K562 (cell line): ENCODE measurements around the gene DNAJB12. TPM values are rescaled to one million over a fixed set of nuclear protein-coding genes. Genes with fewer than 3 reads are reported as not detected.

Source experiments
- MEIS2 ChIP-seq: fragments of 450-650 bp; IDR thresholded peaks from 2 replicates; pipeline ENCODE4 v1.6.1; 2014; ENCODE audit warnings: mild to moderate bottlenecking; ENCODE audit not compliant: partially characterized antibody
- MXI1 ChIP-seq: IDR thresholded peaks from 2 replicates; pipeline ENCODE4 v1.6.1; 2011; ENCODE audit warnings: low read depth, mild to moderate bottlenecking, improper control_type of control experiment, low read length
- NFRKB ChIP-seq: fragments of 450-650 bp; IDR thresholded peaks from 2 replicates; pipeline ENCODE4 v1.6.1; 2016; ENCODE audit warnings: low read depth
- RBBP5 ChIP-seq: fragments of 200-600 bp; sonication (generic); IDR thresholded peaks from 2 replicates; pipeline ENCODE4 v1.6.1; 2012; ENCODE audit warnings: borderline replicate concordance, mild to moderate bottlenecking, low read length, control low read depth, inconsistent platforms; ENCODE audit not compliant: insufficient read depth, poor library complexity, severe bottlenecking
- RFX1 ChIP-seq: fragments of 450-650 bp; IDR thresholded peaks from 2 replicates; pipeline ENCODE4 v1.6.1; 2016; ENCODE audit warnings: mild to moderate bottlenecking, moderate library complexity
- RFX5 ChIP-seq: IDR thresholded peaks from 2 replicates; pipeline ENCODE4 v1.6.1; 2011; ENCODE audit warnings: low read depth, mild to moderate bottlenecking, improper control_type of control experiment, low read length
- TOE1 ChIP-seq, 2 experiments: fragments of 450-650 bp in 1 of 2; sonication (generic) in 1 of 2; formaldehyde crosslinking in 1 of 2; IDR thresholded peaks; 2 replicates each; pipeline versions ENCODE4 v1.7.1 to v1.8.0; 2016 to 2022; ENCODE audit warnings: borderline replicate concordance in 2 of 2, mild to moderate bottlenecking in 2 of 2, antibody characterized with exemption in 1 of 2, inconsistent platforms in 1 of 2, low read depth in 1 of 2, missing genetic modification reagents in 1 of 2, moderate library complexity in 1 of 2
- ZNF175 ChIP-seq: fragments of 200-800 bp; sonication (Bioruptor generic); IDR thresholded peaks from 2 replicates; pipeline ENCODE4 v1.6.1; 2016; ENCODE audit warnings: low read depth, mild to moderate bottlenecking, missing genetic modification characterization, missing compliant biosample characterization
- ZNF324 ChIP-seq: fragments of 250-450 bp; sonication (Bioruptor Pico); IDR thresholded peaks from 2 replicates; pipeline ENCODE4 v1.4.0; 2020; ENCODE audit warnings: mild to moderate bottlenecking
- polyA plus RNA-seq, 8 experiments: library from polyadenylated mRNA; depleted of rRNA in 4 of 8; stranded (reverse) in 5 of 8; unstranded in 3 of 8; fragments of >200 nt; fragmentation: Nextera tagmentation in 2 of 8; fragmentation: Illumina TruSeq in 1 of 8; extraction: Ambion mirVana in 2 of 8; extraction: Trizol in 1 of 8; gene quantifications; 2 replicates each; pipeline versions ENCODE4 v1.2.1 to v1.2.3, GENCODE V29; 2011 to 2014; ENCODE audit warnings: inconsistent platforms in 1 of 8, missing spikeins in 1 of 8
- total RNA-seq, 7 experiments: library from RNA; depleted of rRNA in 6 of 7; stranded (reverse); fragments of >200 nt in 6 of 7; fragmentation: Illumina TruSeq in 2 of 7; extraction: Trizol in 2 of 7; gene quantifications; 2 replicates each; pipeline versions ENCODE4 v1.2.1 to v1.2.3, GENCODE V29; 2011 to 2021; ENCODE audit warnings: low replicate concordance in 1 of 7
- TF ChIP-seq, protein P1 (sequence below): fragments of 250-450 bp; sonication (Bioruptor Pico); IDR thresholded peaks from 2 replicates; pipeline ENCODE4 v1.9.0; 2021; ENCODE audit warnings: mild to moderate bottlenecking, inconsistent platforms
- TF ChIP-seq, protein P2 (sequence below): fragments of 250-450 bp; sonication (Bioruptor Pico); IDR thresholded peaks from 2 replicates; pipeline ENCODE4 v1.8.0; 2022; ENCODE audit warnings: moderate library complexity, mild to moderate bottlenecking, inconsistent platforms
- TF ChIP-seq, protein P3 (sequence below), 2 experiments: fragments of 450-650 bp; formaldehyde crosslinking in 1 of 2; IDR thresholded peaks; 2 replicates each; pipeline versions ENCODE4 v1.4.0 to v1.6.1; 2014 to 2020; ENCODE audit warnings: mild to moderate bottlenecking in 2 of 2, borderline replicate concordance in 1 of 2, low read depth in 1 of 2

DNAJB12 gene
- total and polyA plus RNA-seq, 9 of the 15 experiments (the other 6 are each of a cell fraction or from before 2014, with no cell fraction given): 3.5 to 31.5 (median 20.3) TPM

DNA sequence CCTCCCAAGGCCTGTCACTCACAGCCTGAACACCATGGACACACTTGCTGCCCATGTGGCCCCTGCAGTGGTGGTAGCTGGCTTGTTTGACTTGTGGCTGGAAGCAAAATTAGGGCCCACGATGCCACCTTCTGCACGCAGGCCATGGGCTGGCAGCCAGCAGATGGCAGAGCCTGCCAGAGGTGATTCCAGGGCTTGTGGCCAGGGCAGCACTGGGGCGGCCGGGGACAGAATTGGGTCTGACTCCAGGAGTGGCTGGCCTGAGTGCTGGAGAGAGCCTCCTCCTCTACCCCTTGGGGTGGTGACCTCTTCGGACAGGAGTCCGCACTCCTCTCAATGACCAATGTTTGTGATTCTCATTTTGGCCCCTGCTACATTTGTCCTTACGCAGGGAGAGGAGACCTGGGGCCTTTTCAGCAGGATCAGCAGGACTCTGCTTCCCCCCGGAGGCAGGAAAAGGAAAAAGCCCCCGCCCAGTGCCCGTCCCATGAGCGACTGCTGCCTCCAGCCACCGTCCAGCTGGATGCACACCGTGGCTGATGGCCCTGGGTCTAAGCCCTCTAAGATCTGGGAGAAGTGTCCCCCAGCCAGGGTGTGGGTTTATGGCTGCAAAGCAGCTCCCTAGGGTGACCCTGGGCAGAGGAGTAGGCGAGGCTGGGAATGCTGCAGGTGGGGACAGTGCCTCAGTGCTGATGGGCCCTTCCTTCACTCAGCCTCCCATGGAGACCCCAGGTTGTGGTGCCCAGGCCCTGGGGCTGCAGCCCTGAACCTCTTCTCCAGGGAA is 26.5 kb downstream of the DNAJB12 start (continued):
- TF ChIP-seq, protein P1, sequence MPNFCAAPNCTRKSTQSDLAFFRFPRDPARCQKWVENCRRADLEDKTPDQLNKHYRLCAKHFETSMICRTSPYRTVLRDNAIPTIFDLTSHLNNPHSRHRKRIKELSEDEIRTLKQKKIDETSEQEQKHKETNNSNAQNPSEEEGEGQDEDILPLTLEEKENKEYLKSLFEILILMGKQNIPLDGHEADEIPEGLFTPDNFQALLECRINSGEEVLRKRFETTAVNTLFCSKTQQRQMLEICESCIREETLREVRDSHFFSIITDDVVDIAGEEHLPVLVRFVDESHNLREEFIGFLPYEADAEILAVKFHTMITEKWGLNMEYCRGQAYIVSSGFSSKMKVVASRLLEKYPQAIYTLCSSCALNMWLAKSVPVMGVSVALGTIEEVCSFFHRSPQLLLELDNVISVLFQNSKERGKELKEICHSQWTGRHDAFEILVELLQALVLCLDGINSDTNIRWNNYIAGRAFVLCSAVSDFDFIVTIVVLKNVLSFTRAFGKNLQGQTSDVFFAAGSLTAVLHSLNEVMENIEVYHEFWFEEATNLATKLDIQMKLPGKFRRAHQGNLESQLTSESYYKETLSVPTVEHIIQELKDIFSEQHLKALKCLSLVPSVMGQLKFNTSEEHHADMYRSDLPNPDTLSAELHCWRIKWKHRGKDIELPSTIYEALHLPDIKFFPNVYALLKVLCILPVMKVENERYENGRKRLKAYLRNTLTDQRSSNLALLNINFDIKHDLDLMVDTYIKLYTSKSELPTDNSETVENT: no peak
- no peak for TF ChIP-seq MXI1
- no peak for TF ChIP-seq RFX1
- no peak for TF ChIP-seq TOE1 (IDR thresholded peaks at IDR 0.05; ENCODE audit: borderline replicate concordance)
- TF ChIP-seq TOE1 (CRISPR knock-in tag; IDR thresholded peaks at IDR 0.05; ENCODE audit: borderline replicate concordance, low read depth): no peak
- no peak for TF ChIP-seq RBBP5
- TF ChIP-seq, protein P2, sequence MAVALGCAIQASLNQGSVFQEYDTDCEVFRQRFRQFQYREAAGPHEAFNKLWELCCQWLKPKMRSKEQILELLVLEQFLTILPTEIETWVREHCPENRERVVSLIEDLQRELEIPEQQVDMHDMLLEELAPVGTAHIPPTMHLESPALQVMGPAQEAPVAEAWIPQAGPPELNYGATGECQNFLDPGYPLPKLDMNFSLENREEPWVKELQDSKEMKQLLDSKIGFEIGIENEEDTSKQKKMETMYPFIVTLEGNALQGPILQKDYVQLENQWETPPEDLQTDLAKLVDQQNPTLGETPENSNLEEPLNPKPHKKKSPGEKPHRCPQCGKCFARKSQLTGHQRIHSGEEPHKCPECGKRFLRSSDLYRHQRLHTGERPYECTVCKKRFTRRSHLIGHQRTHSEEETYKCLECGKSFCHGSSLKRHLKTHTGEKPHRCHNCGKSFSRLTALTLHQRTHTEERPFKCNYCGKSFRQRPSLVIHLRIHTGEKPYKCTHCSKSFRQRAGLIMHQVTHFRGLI (CRISPR knock-in tag): no peak
- no peak for TF ChIP-seq ZNF324
- TF ChIP-seq, protein P3, sequence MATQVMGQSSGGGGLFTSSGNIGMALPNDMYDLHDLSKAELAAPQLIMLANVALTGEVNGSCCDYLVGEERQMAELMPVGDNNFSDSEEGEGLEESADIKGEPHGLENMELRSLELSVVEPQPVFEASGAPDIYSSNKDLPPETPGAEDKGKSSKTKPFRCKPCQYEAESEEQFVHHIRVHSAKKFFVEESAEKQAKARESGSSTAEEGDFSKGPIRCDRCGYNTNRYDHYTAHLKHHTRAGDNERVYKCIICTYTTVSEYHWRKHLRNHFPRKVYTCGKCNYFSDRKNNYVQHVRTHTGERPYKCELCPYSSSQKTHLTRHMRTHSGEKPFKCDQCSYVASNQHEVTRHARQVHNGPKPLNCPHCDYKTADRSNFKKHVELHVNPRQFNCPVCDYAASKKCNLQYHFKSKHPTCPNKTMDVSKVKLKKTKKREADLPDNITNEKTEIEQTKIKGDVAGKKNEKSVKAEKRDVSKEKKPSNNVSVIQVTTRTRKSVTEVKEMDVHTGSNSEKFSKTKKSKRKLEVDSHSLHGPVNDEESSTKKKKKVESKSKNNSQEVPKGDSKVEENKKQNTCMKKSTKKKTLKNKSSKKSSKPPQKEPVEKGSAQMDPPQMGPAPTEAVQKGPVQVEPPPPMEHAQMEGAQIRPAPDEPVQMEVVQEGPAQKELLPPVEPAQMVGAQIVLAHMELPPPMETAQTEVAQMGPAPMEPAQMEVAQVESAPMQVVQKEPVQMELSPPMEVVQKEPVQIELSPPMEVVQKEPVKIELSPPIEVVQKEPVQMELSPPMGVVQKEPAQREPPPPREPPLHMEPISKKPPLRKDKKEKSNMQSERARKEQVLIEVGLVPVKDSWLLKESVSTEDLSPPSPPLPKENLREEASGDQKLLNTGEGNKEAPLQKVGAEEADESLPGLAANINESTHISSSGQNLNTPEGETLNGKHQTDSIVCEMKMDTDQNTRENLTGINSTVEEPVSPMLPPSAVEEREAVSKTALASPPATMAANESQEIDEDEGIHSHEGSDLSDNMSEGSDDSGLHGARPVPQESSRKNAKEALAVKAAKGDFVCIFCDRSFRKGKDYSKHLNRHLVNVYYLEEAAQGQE (IDR thresholded peaks at IDR 0.05; ENCODE audit: borderline replicate concordance): peak; percentile 95
- TF ChIP-seq, protein P3 (CRISPR knock-in tag; IDR thresholded peaks at IDR 0.05; ENCODE audit: low read depth): 0 out of 2 replicates have a peak, but pooled peaks have one; percentile 53
- TF ChIP-seq MEIS2: no peak
- no peak for TF ChIP-seq RFX5
- TF ChIP-seq ZNF175 (CRISPR knock-in tag): no peak
- no peak for TF ChIP-seq NFRKB
